ENCODE results near the gene PIK3R3.
"Not testable (repeated sequence)": the region's sequence is repeated elsewhere in the genome, so short reads cannot be mapped to it uniquely, and the experiment has no call there.

PIK3R3 gene

DNA sequence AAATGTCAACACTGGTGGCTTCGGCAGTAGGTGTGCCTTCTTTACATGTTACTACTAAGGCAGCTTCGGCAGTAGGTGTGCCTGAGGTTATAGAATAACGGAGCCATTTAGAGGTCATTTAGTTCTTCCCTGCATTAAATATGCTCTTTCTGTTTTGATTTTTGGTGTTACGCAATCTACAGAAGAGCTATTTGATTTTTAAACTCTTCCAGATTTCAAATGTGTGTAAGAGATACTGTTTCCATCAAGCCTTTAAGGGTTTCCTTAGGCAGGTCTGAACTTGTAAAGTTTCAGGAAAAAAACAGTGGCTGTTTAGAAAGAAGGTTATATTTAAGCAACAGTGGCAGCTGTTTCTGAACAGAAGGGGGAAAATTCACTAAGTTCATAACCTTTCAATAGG lies 54.8 kb downstream of the PIK3R3 start:
- H3K27me3 Mint-ChIP-seq, result peaks cover 3% of the 10 kb centered on the region
- ATAC-seq (no peak), DNase-seq (no peak)
- H3K9me3 Mint-ChIP-seq, result no peaks in the 10 kb centered on the region
- no peaks in the 10 kb centered on the region for H3K36me3 Mint-ChIP-seq (ENCODE audit: low read depth)
- no peak overlapping the region for H3K4me3 Mint-ChIP-seq
- no peak overlapping the region for H3K27ac Mint-ChIP-seq
- no peaks in the 10 kb centered on the region for H3K4me1 Mint-ChIP-seq

DNA sequence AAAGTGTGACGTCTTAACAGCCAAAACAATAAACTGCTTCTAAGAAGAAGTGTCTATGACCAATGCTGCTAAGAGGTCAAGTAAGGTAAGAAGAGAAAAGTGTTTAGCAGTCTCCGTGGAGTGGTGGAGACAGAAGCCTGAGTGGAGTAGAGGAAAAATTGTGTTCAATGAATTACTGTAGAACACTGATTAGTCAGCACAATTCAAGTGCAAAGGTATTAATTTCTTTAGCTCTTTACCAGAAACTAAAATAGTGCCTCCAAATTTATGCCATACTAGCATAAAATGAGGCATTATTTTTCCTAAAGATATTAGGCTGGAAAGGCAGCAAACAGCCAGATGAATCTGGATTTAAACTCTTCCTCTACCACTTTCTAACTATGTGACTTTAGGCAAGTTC lies 56.1 kb downstream of the PIK3R3 start:
- H3K4me3 Mint-ChIP-seq, result no peak overlapping the region
- no peak overlapping the region for H3K27ac Mint-ChIP-seq
- DNase-seq, result no peak
- no peaks in the 10 kb centered on the region for H3K9me3 Mint-ChIP-seq
- H3K36me3 Mint-ChIP-seq (ENCODE audit: low read depth), result no peaks in the 10 kb centered on the region
- H3K27me3 Mint-ChIP-seq, result no peaks in the 10 kb centered on the region
- no peak for ATAC-seq
- no peaks in the 10 kb centered on the region for H3K4me1 Mint-ChIP-seq

GRCh38 chr1:46072975-46073374 lies 59.5 kb downstream of the PIK3R3 start:
- no peak for DNase-seq
- Mint-ChIP-seq H3K27me3 (no peaks in the 10 kb centered on the region), H3K36me3 (ENCODE audit: low read depth) (no peaks in the 10 kb centered on the region)

GRCh38 chr1:46070164-46070814 lies 62.1 kb downstream of the PIK3R3 start:
- Mint-ChIP-seq H3K36me3 (ENCODE audit: low read depth) (no peaks in the 10 kb centered on the region), H3K4me3 (no peak overlapping the region), H3K4me1 (peaks cover 4% of the 10 kb centered on the region), H3K9me3 (no peaks in the 10 kb centered on the region), H3K27me3 (no peaks in the 10 kb centered on the region), H3K27ac (no peak overlapping the region)
- DNase-seq, result no peak
- no peak for ATAC-seq

More at GRCh38 chr1:46072975-46073374, 59.5 kb downstream of the PIK3R3 start:
- no peaks in the 10 kb centered on the region for H3K9me3 Mint-ChIP-seq
- peak; percentile 61 for ATAC-seq
- no peaks in the 10 kb centered on the region for H3K4me1 Mint-ChIP-seq
- no peak overlapping the region for H3K4me3 Mint-ChIP-seq
- H3K27ac Mint-ChIP-seq, result no peak overlapping the region

- ATAC-seq, result no peak
- H3K4me1 Mint-ChIP-seq, result peaks cover 12% of the 10 kb centered on the region
Measured at GRCh38 chr1:46068525-46068924, 63.9 kb downstream of the PIK3R3 start.

GRCh38 chr1:46067652-46068051 lies 64.8 kb downstream of the PIK3R3 start:
- Mint-ChIP-seq H3K4me3 (no peak overlapping the region), H3K27me3 (no peaks in the 10 kb centered on the region), H3K4me1 (peaks cover 16% of the 10 kb centered on the region), H3K27ac (no peak overlapping the region), H3K9me3 (no peaks in the 10 kb centered on the region), H3K36me3 (ENCODE audit: low read depth) (no peaks in the 10 kb centered on the region)
- DNase-seq (no peak), ATAC-seq (no peak)

More at GRCh38 chr1:46068525-46068924, 63.9 kb downstream of the PIK3R3 start:
- no peaks in the 10 kb centered on the region for H3K36me3 Mint-ChIP-seq (ENCODE audit: low read depth)
- no peak overlapping the region for H3K27ac Mint-ChIP-seq
- no peaks in the 10 kb centered on the region for H3K27me3 Mint-ChIP-seq
- H3K9me3 Mint-ChIP-seq, result no peaks in the 10 kb centered on the region
- no peak overlapping the region for H3K4me3 Mint-ChIP-seq
- no peak for DNase-seq

GRCh38 chr1:46065405-46065804 lies 67.0 kb downstream of the PIK3R3 start:
- no peak for ATAC-seq
- Mint-ChIP-seq H3K9me3 (no peaks in the 10 kb centered on the region), H3K4me1 (peaks cover 20% of the 10 kb centered on the region), H3K27me3 (no peaks in the 10 kb centered on the region), H3K4me3 (no peak overlapping the region), H3K36me3 (ENCODE audit: low read depth) (no peaks in the 10 kb centered on the region), H3K27ac (no peak overlapping the region)
- DNase-seq, result no peak

DNA sequence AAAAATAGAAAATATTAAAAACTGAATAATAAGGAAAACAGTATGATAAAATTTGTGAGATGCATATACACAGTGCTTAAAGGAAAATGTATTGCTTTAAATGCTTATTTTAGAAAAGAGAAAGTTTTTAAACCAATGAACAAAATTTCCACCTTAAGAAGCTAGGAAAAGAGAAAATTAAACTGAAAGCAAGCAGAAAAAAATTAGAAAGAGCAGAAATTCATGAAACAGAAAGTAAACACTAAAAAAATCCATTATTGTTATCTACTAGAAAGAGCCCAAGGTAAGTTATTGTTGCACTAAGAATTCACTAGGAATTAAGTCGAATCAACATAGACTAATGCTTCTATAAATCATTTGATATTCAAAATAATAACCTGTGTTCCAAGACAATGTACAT lies 67.7 kb downstream of the PIK3R3 start:
- ATAC-seq, result no peak
- Mint-ChIP-seq H3K27me3 (no peaks in the 10 kb centered on the region), H3K4me1 (peaks cover 20% of the 10 kb centered on the region), H3K9me3 (no peaks in the 10 kb centered on the region), H3K27ac (no peak overlapping the region), H3K4me3 (no peak overlapping the region), H3K36me3 (ENCODE audit: low read depth) (no peaks in the 10 kb centered on the region)
- DNase-seq, result no peak

GRCh38 chr1:46062651-46063319 lies 69.6 kb downstream of the PIK3R3 start:
- no peaks in the 10 kb centered on the region for H3K9me3 Mint-ChIP-seq
- H3K4me3 Mint-ChIP-seq, result no peak overlapping the region
- ATAC-seq, result no peak
- peak; percentile 50 for DNase-seq
- H3K27ac Mint-ChIP-seq, result no peak overlapping the region
- no peaks in the 10 kb centered on the region for H3K36me3 Mint-ChIP-seq (ENCODE audit: low read depth)
- no peaks in the 10 kb centered on the region for H3K27me3 Mint-ChIP-seq
- peaks cover 20% of the 10 kb centered on the region for H3K4me1 Mint-ChIP-seq

GRCh38 chr1:46061146-46061545 lies 71.3 kb downstream of the PIK3R3 start:
- ATAC-seq (no peak), DNase-seq (no peak)
- Mint-ChIP-seq H3K27ac (no peak overlapping the region), H3K27me3 (no peaks in the 10 kb centered on the region), H3K4me3 (no peak overlapping the region), H3K36me3 (ENCODE audit: low read depth) (no peaks in the 10 kb centered on the region), H3K4me1 (peaks cover 20% of the 10 kb centered on the region), H3K9me3 (no peaks in the 10 kb centered on the region)

DNA sequence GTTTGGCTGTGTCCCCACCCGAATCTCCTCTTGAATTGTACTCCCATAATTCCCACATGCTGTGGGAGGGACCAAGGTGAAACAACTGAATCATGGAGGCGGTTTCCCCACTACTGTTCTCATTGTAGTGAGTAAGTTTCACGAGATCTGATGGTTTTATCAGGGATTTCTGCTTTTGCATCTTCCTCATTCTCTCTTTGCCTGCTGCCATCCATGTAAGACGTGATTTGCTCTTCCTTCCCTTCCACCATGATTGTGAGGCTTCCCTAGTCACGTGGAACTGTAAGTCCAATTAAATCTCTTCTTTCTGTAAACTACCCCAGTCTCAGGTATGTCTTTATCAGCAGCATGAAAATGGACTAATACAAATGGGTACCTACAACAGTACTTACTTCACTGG lies 73.5 kb downstream of the PIK3R3 start:
- no peak for DNase-seq
- H3K4me3 Mint-ChIP-seq, result no peak overlapping the region
- no peaks in the 10 kb centered on the region for H3K36me3 Mint-ChIP-seq (ENCODE audit: low read depth)

DNA sequence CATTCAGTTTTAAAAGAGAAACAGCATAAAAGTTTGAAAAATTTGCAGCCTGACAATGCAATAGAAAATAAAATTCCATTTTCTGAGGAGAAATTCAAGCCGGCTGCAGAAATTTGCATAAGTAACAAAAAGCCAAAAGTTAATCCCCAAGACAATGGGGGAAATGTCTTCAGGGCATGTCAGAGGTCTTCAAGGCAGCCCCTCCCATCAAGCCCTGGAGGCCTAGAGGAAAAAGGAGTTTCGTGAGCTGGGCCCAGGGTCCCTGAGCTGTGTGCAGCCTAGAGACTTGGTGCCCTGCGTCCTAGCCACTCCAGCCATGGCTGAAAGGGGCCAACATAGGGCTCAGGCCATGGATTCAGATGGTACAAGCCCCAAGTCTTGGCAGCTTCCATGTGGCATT lies 74.6 kb downstream of the PIK3R3 start:
- Mint-ChIP-seq H3K27me3 (no peaks in the 10 kb centered on the region), H3K9me3 (no peaks in the 10 kb centered on the region), H3K4me3 (no peak overlapping the region), H3K36me3 (ENCODE audit: low read depth) (no peaks in the 10 kb centered on the region), H3K4me1 (peaks cover 5% of the 10 kb centered on the region), H3K27ac (no peak overlapping the region)
- DNase-seq, result no peak
- ATAC-seq, result no peak

More for the DNA sequence above, 73.5 kb downstream of the PIK3R3 start:
- Mint-ChIP-seq H3K27me3 (no peaks in the 10 kb centered on the region), H3K9me3 (no peaks in the 10 kb centered on the region), H3K4me1 (peaks cover 8% of the 10 kb centered on the region), H3K27ac (no peak overlapping the region)
- no peak for ATAC-seq

GRCh38 chr1:46057215-46057614 lies 75.2 kb downstream of the PIK3R3 start:
- H3K27ac Mint-ChIP-seq, H3K9me3 Mint-ChIP-seq: not testable (repeated sequence)

GRCh38 chr1:46056325-46056724 lies 76.1 kb downstream of the PIK3R3 start:
- ATAC-seq, result no peak
- Mint-ChIP-seq H3K4me3 (no peak overlapping the region), H3K4me1 (no peaks in the 10 kb centered on the region), H3K27me3 (no peaks in the 10 kb centered on the region), H3K27ac (no peak overlapping the region), H3K9me3 (no peaks in the 10 kb centered on the region), H3K36me3 (ENCODE audit: low read depth) (no peaks in the 10 kb centered on the region)
- no peak for DNase-seq

More at GRCh38 chr1:46057215-46057614, 75.2 kb downstream of the PIK3R3 start:
- not testable (repeated sequence) for ATAC-seq; DNase-seq; H3K27me3 Mint-ChIP-seq; H3K4me1 Mint-ChIP-seq; H3K4me3 Mint-ChIP-seq; H3K36me3 Mint-ChIP-seq (ENCODE audit: low read depth)

DNA sequence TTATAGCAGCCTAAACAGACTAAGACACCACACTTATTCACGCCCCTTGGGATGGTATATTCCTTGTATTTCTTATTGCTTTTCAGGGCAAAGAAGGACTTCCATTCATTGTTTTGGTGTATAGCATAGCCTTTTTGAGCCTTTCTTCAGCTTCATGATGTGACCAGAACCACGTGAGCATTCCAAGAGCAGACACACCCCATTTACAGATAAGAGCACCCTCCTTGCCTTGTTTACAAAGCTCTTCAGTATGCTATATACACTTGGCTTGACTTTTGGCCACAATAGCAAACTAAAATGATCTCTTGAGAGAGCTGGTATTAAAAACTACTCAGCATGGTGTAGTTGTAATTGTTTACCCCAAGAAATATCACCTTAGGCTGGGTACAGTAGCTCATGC lies 78.7 kb downstream of the PIK3R3 start:
- Mint-ChIP-seq H3K27me3 (no peaks in the 10 kb centered on the region), H3K27ac (no peak overlapping the region), H3K4me1 (no peaks in the 10 kb centered on the region), H3K4me3 (no peak overlapping the region), H3K36me3 (ENCODE audit: low read depth) (no peaks in the 10 kb centered on the region), H3K9me3 (no peaks in the 10 kb centered on the region)
- no peak for DNase-seq
- ATAC-seq, result no peak

All from activated naive CD8-positive, alpha-beta T cell treated with anti-CD3 and anti-CD28 coated beads, Interleukin-2, amount 50 U/mL, for 24 hours (primary cell).